Esophagus squamous epithelium (tissue), 5 donors: Measurements from ENCODE around the gene UNC5C. TPM values are rescaled to one million over a fixed set of nuclear protein-coding genes. Genes with fewer than 3 reads are reported as not detected.

Source experiments
- DNase-seq: peaks from one replicate; lab custom pipeline; 2025; lab: John Stamatoyannopoulos, UW
- H3K27ac ChIP-seq, 4 donors: fragments of 200-600 bp; sonication (generic); one replicate each; pipeline ENCODE4 v1.5.1; 2016 to 2019; ENCODE audit warnings: mild to moderate bottlenecking in 1 of 4
- H3K27me3 ChIP-seq, 4 donors: fragments of 200-600 bp; sonication (generic); 1 replicate in 3 of 4; 2 replicates in 1 of 4; pipeline versions ENCODE4 v1.5.1 to v1.6.0; 2017 to 2021; ENCODE audit warnings: antibody characterized with exemption in 1 of 4
- H3K36me3 ChIP-seq, 3 donors: fragments of 200-600 bp; sonication (generic); one replicate each; pipeline ENCODE4 v1.5.1; 2016 to 2019
- H3K4me1 ChIP-seq, 3 donors: fragments of 200-600 bp; sonication (generic); one replicate each; pipeline ENCODE4 v1.5.1; 2017 to 2019
- H3K4me3 ChIP-seq, 4 donors: fragments of 200-600 bp; sonication (generic); 1 replicate in 3 of 4; 2 replicates in 1 of 4; pipeline ENCODE4 v1.5.1; 2016 to 2019; ENCODE audit warnings: mild to moderate bottlenecking in 2 of 4, moderate library complexity in 1 of 4
- H3K9me3 ChIP-seq, 3 donors: fragments of 200-600 bp; sonication (generic); one replicate each; pipeline ENCODE4 v1.5.1; 2016 to 2019
- POLR2A ChIP-seq, 4 donors: fragments of 450-650 bp; IDR thresholded peaks; one replicate each; pipeline ENCODE4 v1.6.1; 2017; ENCODE audit warnings: antibody characterized with exemption in 4 of 4, mild to moderate bottlenecking in 4 of 4, moderate library complexity in 3 of 4
- WGBS, 2 donors: methylation state at CpG; one replicate each; pipeline ENCODE4 v1.1.5; 2018; 5-methylcytosine and 5-hydroxymethylcytosine counted together
- intact Hi-C: fragments of 100-400 bp; cut with DNase I; formaldehyde crosslinking; loops from one replicate; pipeline ENCODE4 v1.15.0; 2022
- total RNA-seq, 4 donors: library from RNA; depleted of rRNA; stranded (reverse); fragments of >200 nt; gene quantifications; one replicate each; pipeline ENCODE4 v1.1.0, GENCODE V29; 2016
- TF ChIP-seq, protein P1 (sequence below), 6 experiments: fragments of 450-650 bp in 4 of 6; fragments of 200-600 bp in 2 of 6; sonication (generic) in 2 of 6; IDR thresholded peaks; one replicate each; pipeline ENCODE4 v1.5.1; 2016 to 2019; ENCODE audit warnings: antibody characterized with exemption in 6 of 6, mild to moderate bottlenecking in 4 of 6, moderate library complexity in 4 of 6
- donor health status: DM: yes; HTN: yes; CAD: no.

UNC5C gene
- total RNA-seq, 4 donors from 2014 or later: 0.11 to 0.95 (median 0.36) TPM

DNA sequence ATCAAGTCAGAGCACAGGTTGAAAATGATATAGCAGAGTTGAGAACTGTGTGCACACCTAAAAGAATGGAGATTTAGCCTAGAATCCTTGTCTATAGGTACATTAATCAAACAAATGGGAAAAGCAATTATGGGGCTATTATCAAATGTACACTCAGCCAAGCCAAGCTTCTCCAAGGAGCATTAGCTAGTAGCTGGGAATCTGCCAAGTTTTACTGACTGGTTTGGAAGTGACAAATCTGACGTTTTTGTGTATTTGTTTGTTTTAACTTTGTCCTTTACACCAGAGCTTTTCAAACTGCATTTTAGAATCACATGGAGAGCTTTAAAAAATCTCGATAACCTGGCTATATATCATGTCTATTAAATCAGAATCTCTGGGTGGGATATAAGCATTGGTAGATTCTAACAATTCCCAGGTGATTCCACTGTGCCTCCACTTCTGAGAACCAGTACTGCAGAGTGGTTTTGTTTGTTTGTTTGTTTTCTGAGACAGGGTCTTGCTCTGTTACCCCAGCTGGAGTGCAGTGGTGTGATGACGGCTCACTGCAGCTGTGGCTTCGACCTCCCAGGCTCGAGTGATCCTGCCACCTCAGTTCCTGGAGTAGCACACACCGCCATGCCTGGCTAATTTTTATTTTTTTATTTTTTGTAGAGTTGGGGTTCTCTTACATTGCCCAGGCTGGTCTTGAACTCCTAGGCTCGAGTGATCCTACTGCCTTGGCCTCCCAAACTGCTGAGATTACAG lies 279.8 kb downstream of the UNC5C start:
- no peak overlapping the region for H3K27ac ChIP-seq
- H3K27me3 ChIP-seq: no peaks in the 10 kb centered on the region
- H3K36me3 ChIP-seq: no peaks in the 10 kb centered on the region
- H3K4me1 ChIP-seq: no peaks in the 10 kb centered on the region
- no peak for TF ChIP-seq POLR2A (IDR thresholded peaks at IDR 0.05)
- TF ChIP-seq, protein P1, sequence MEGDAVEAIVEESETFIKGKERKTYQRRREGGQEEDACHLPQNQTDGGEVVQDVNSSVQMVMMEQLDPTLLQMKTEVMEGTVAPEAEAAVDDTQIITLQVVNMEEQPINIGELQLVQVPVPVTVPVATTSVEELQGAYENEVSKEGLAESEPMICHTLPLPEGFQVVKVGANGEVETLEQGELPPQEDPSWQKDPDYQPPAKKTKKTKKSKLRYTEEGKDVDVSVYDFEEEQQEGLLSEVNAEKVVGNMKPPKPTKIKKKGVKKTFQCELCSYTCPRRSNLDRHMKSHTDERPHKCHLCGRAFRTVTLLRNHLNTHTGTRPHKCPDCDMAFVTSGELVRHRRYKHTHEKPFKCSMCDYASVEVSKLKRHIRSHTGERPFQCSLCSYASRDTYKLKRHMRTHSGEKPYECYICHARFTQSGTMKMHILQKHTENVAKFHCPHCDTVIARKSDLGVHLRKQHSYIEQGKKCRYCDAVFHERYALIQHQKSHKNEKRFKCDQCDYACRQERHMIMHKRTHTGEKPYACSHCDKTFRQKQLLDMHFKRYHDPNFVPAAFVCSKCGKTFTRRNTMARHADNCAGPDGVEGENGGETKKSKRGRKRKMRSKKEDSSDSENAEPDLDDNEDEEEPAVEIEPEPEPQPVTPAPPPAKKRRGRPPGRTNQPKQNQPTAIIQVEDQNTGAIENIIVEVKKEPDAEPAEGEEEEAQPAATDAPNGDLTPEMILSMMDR (IDR thresholded peaks at IDR 0.05): no peak
- no peak for DNase-seq
- 56 to 70% methylated on average over 6 to 7 of the region's 7 CpGs for WGBS, 2 donors
- H3K9me3 ChIP-seq: no peaks in the 10 kb centered on the region
- intact Hi-C loops: no loop called here
- no peak overlapping the region for H3K4me3 ChIP-seq

DNA sequence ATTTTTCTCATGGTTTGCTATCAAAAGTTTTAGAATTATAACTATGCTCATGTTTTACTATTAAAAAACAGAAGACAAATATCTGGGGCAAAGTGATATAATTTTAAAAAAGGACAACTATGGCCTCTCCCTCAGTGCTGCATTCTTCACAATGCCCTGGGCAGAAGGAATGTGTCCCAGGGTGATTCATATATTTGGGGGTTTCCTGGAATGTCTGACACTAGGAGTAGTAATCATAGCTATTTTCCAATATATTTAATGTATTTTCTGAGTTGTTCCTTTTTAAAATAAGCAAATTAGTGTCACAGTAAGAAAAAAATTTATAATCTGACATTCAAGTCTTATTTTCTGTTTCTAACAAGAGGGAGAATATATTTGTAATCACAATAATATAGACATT lies 281.7 kb downstream of the UNC5C start:
- no peaks in the 10 kb centered on the region for H3K9me3 ChIP-seq
- H3K4me1 ChIP-seq: no peaks in the 10 kb centered on the region
- no peaks in the 10 kb centered on the region for H3K36me3 ChIP-seq
- no peak overlapping the region for H3K27ac ChIP-seq
- TF ChIP-seq, protein P1 (IDR thresholded peaks at IDR 0.05): no peak
- no peak for TF ChIP-seq POLR2A (IDR thresholded peaks at IDR 0.05)
- no peaks in the 10 kb centered on the region for H3K27me3 ChIP-seq
- H3K4me3 ChIP-seq: no peak overlapping the region
- intact Hi-C loops: no loop called here
- DNase-seq: no peak

DNA sequence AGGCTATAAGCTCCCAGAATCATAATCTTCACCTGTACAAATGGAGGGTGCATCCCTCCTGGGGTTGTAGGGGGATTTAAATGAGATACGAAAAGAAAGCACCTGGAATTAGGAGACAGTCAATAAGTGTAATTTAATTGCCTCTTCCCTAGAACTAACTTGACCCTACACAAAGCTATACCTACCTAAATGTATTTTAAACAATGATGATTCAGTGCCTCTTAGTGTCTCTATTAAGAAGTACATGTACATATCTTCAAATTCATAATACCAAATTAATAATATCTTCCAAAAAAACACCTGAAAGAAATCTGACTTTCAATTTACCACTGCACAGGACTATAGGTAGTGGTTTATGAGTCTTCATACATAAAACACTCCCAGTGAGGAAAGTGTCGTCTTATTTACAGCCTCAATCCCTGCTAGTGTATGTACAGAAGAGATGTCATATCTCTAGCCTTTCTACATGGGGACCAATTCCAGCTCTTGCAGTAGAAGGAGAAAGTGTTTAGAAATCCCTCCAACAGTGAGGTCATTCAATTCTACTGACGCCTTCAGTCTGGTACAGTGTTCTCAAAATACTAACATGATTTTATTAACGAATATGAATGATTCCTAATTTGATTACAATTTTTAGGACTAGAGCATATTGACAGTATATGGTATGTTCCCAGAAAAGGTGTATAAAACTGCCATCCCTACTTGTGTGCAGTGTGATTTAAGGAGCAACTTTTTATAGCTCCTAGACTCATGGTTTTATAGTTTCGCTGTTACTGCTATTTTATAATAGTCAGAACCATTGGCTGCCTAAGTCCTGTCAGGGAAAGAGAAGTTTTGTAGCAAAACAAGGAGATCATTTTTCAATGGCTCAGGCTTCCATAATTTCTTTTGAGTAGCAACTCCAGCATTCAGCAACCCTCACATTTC lies 282.7 kb downstream of the UNC5C start:
- no peak overlapping the region for H3K4me3 ChIP-seq
- no peaks in the 10 kb centered on the region for H3K9me3 ChIP-seq
- no peak overlapping the region for H3K27ac ChIP-seq
- TF ChIP-seq POLR2A (IDR thresholded peaks at IDR 0.05): no peak
- TF ChIP-seq, protein P1 (IDR thresholded peaks at IDR 0.05): no peak
- WGBS, 2 donors: 63 to 74% methylated on average over 5 of the region's 5 CpGs
- H3K27me3 ChIP-seq: no peaks in the 10 kb centered on the region
- intact Hi-C loops: no loop called here
- no peaks in the 10 kb centered on the region for H3K36me3 ChIP-seq
- DNase-seq: no peak
- H3K4me1 ChIP-seq: no peaks in the 10 kb centered on the region

DNA sequence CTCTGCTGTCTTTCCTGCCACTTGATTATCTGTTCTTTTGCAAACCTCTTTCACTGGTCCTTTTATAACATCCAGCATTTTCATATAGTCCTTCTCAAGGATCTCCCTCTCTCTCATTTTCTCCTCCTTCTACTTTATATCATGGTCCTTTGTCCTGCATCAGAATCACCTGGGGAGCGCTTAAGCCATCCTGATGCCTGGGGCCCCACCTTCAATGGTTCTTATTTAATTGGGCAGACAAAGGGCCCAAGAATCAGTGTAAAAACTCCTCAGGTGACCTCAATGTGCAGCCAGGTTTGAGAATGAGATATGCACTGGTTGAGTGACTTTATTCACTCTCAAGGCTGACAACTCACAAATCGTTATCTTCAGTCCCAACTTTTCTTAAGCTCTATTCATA lies 283.9 kb downstream of the UNC5C start:
- TF ChIP-seq, protein P1 (IDR thresholded peaks at IDR 0.05): no peak
- TF ChIP-seq POLR2A (IDR thresholded peaks at IDR 0.05): no peak
- intact Hi-C loops: no loop called here
- Histone ChIP-seq H3K4me3 (no peak overlapping the region), H3K36me3 (no peaks in the 10 kb centered on the region), H3K9me3 (no peaks in the 10 kb centered on the region), H3K27ac (no peak overlapping the region), H3K4me1 (no peaks in the 10 kb centered on the region), H3K27me3 (no peaks in the 10 kb centered on the region)
- DNase-seq: no peak
- WGBS, 2 donors: 82 to 85% methylated on average over 2 of the region's 2 CpGs

DNA sequence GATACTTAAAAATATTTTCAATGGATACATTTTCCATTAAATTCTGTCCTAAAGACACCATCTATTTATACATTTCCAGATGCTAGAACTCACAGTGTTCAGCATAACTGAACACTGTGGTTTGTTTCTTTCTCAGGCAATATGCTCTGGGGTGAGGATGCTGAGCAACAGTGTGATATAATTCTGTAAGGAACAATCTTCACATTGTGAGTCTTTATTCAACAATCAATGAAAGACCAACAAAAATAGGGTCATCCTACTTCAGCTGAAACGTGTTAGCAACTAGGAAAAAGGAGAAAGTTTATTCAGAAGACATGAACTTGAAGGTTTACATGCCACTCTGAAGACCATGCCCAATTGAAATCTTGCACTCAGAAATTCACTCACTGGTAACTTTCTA lies 284.8 kb downstream of the UNC5C start:
- no peak overlapping the region for H3K4me3 ChIP-seq
- no peaks in the 10 kb centered on the region for H3K9me3 ChIP-seq
- H3K27me3 ChIP-seq: no peaks in the 10 kb centered on the region
- TF ChIP-seq, protein P1 (IDR thresholded peaks at IDR 0.05): no peak
- no peak for TF ChIP-seq POLR2A (IDR thresholded peaks at IDR 0.05)
- intact Hi-C loops: no loop called here
- H3K27ac ChIP-seq: no peak overlapping the region
- no peaks in the 10 kb centered on the region for H3K36me3 ChIP-seq
- no peaks in the 10 kb centered on the region for H3K4me1 ChIP-seq
- DNase-seq: no peak
- WGBS, 2 donors: 57 to 60% methylated on average over 1 of the region's 1 CpG
